Lower leg skin (tissue), 3 donors: Measurements from ENCODE around the gene SCPEP1.

Experiments used
- CTCF ChIP-seq, 3 donors: fragments of 450-650 bp; IDR thresholded peaks; one replicate each; pipeline ENCODE4 v1.5.1; 2016; ENCODE audit warnings: antibody characterized with exemption in 3 of 3, mild to moderate bottlenecking in 3 of 3, moderate library complexity in 2 of 3
- POLR2A ChIP-seq, 2 donors: fragments of 450-650 bp; IDR thresholded peaks; one replicate each; pipeline ENCODE4 v1.6.1; 2016 to 2017; ENCODE audit warnings: antibody characterized with exemption in 2 of 2, mild to moderate bottlenecking in 1 of 2, moderate library complexity in 1 of 2

- TF ChIP-seq CTCF (IDR thresholded peaks at IDR 0.05) (no peak), POLR2A (IDR thresholded peaks at IDR 0.05) (no peak)
Observed at GRCh38 chr17:56948491-56948890, 29.4 kb upstream of the SCPEP1 start.
